AG10803 (cell line): ENCODE data around the gene POFUT2.

Experiments
- DNase-seq: peaks from one replicate; pipeline ENCODE4 v3.0.0; 2010; ENCODE audit warnings: low read depth
- H3K4me3 ChIP-seq: 2 replicates; pipeline ENCODE4 v1.5.1; 2011; ENCODE audit warnings: mild to moderate bottlenecking, low read length, control low read depth
- CTCF ChIP-seq: conservative IDR thresholded peaks from 2 replicates; pipeline ENCODE4 v1.5.1; 2011; ENCODE audit warnings: mild to moderate bottlenecking, low read length, control low read depth, inconsistent platforms

The POFUT2 gene

GRCh38 chr21:45330075-45330781, 42.5 kb upstream of the POFUT2 start:
- TF ChIP-seq CTCF, result no peak
- peak; percentile 90 for DNase-seq
- no peak overlapping the region for H3K4me3 ChIP-seq

GRCh38 chr21:45329261-45330074, 41.8 kb upstream of the POFUT2 start:
- no peak for TF ChIP-seq CTCF
- H3K4me3 ChIP-seq, result no peak overlapping the region
- no peak for DNase-seq

GRCh38 chr21:45328198-45329091, 40.8 kb upstream of the POFUT2 start:
- no peak for DNase-seq
- H3K4me3 ChIP-seq, result no peak overlapping the region
- no peak for TF ChIP-seq CTCF

GRCh38 chr21:45327441-45328197, 39.9 kb upstream of the POFUT2 start:
- no peak for TF ChIP-seq CTCF
- H3K4me3 ChIP-seq, result no peak overlapping the region
- DNase-seq, result no peak

- H3K4me3 ChIP-seq, result no peak overlapping the region
- no peak for TF ChIP-seq CTCF
- no peak for DNase-seq
These were observed 39.3 kb upstream of the POFUT2 start for GRCh38 chr21:45326891-45327440.

- DNase-seq, result peak; percentile 78
- no peak overlapping the region for H3K4me3 ChIP-seq
- TF ChIP-seq CTCF, result no peak
These were observed 38.6 kb upstream of the POFUT2 start for GRCh38 chr21:45326169-45326851.
